Activated naive CD4-positive, alpha-beta T cell treated with Interleukin-2 at 50 U/mL for 16 hours (primary cell): ENCODE measurements around the gene TRIO.

Experiments used
- DNase-seq: peaks from one replicate; pipeline ENCODE4 v3.0.0-alpha.2; 2020

Gene TRIO

GRCh38 chr5:14341571-14342230 lies 198.6 kb downstream of the TRIO start:
- no peak for DNase-seq

- DNase-seq, result no peak
These were observed 199.2 kb downstream of the TRIO start for GRCh38 chr5:14342306-14342705.

- no peak for DNase-seq
These were observed 200.2 kb downstream of the TRIO start for GRCh38 chr5:14343376-14343775.

- no peak for DNase-seq
These were observed 204.4 kb downstream of the TRIO start for GRCh38 chr5:14347522-14347921.

GRCh38 chr5:14348142-14348541 lies 205.0 kb downstream of the TRIO start:
- no peak for DNase-seq

GRCh38 chr5:14349029-14349428 lies 205.9 kb downstream of the TRIO start:
- DNase-seq, result no peak

GRCh38 chr5:14351086-14351661 lies 208.0 kb downstream of the TRIO start:
- DNase-seq, result no peak

- DNase-seq, result peak; percentile 60
These were observed 208.9 kb downstream of the TRIO start for GRCh38 chr5:14351845-14352712.

GRCh38 chr5:14353726-14354474 lies 210.8 kb downstream of the TRIO start:
- no peak for DNase-seq

- DNase-seq, result no peak
These were observed 212.2 kb downstream of the TRIO start for GRCh38 chr5:14355391-14355790.

- DNase-seq, result no peak
These were observed 213.2 kb downstream of the TRIO start for GRCh38 chr5:14356305-14356704.

- no peak for DNase-seq
These were observed 214.3 kb downstream of the TRIO start for GRCh38 chr5:14357441-14357840.

GRCh38 chr5:14357851-14358250 lies 214.7 kb downstream of the TRIO start:
- no peak for DNase-seq

GRCh38 chr5:14358536-14358935 lies 215.4 kb downstream of the TRIO start:
- no peak for DNase-seq

GRCh38 chr5:14359069-14360043 lies 216.2 kb downstream of the TRIO start:
- DNase-seq, result no peak

GRCh38 chr5:14362491-14362890 lies 219.3 kb downstream of the TRIO start:
- no peak for DNase-seq

GRCh38 chr5:14364096-14364495 lies 221.0 kb downstream of the TRIO start:
- no peak for DNase-seq

- peak; percentile 9 for DNase-seq
These were observed 221.7 kb downstream of the TRIO start for GRCh38 chr5:14364576-14365472.

GRCh38 chr5:14365831-14366430 lies 222.8 kb downstream of the TRIO start:
- DNase-seq, result no peak

- DNase-seq, result no peak
These were observed 223.6 kb downstream of the TRIO start for GRCh38 chr5:14366763-14367162.
